Neuron (in vitro differentiated cells): Measurements from ENCODE around the gene PIK3R2.
A peak's percentile ranks its signal among the peaks of the same experiment; 100 is the strongest.
"Not testable (repeated sequence)": the region's sequence is repeated elsewhere in the genome, so short reads cannot be mapped to it uniquely, and the experiment has no call there.

Experiments used
- H2AFZ ChIP-seq: one replicate; pipeline ENCODE4 v1.6.1; 2013; ENCODE audit warnings: low read depth, mild to moderate bottlenecking, inconsistent platforms, low read length, moderate library complexity
- H3K27me3 ChIP-seq: one replicate; pipeline ENCODE4 v1.6.1; 2013; ENCODE audit warnings: low read length; ENCODE audit not compliant: insufficient read depth
- H3K36me3 ChIP-seq: one replicate; pipeline ENCODE4 v1.6.1; 2013; ENCODE audit warnings: low read length; ENCODE audit not compliant: insufficient read depth
- H3K4me1 ChIP-seq: one replicate; pipeline ENCODE4 v1.6.1; 2013; ENCODE audit warnings: low read length; ENCODE audit not compliant: insufficient read depth
- H3K4me3 ChIP-seq: 2 replicates; pipeline ENCODE4 v1.5.1; 2013; ENCODE audit warnings: mild to moderate bottlenecking, low read length, moderate library complexity
- H3K9me3 ChIP-seq: one replicate; pipeline ENCODE4 v1.6.1; 2013; ENCODE audit warnings: low read length

PIK3R2 gene

DNA sequence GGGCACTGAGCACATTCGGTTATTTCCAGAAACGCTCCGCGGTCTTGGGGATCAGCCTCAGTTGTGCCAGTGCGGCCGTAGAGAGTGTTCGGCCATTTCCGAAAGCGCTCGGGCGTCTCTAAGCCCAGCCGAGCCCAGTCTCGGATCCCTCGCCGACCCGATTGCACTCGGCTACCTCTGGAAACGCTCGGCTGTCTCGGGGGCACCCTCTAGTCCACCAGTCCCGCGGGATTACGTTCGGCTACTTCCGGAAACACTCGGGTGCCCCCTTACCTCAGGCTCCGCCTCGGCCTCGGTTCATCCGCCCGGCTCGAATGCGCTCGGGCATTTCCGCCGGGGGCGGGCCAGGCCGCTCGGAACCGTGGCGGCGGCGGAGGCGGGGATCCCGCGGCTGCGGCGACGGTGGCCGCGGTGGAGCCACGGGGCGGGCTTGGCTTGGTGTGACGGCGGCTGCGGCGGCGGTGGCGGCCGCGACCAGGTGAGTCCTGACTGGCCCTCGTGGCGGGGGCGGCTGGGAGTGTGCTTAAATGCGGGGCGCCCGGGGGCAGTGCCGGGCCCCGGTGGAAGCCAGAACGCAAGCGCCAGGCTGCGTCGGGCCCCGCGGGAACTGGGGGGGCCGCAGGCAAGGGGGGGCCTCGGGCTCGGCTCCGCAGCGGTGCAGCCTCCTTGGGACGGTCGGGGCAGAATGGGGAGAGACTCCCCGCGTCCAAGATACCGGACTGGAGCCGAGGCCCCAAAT is at the start of gene PIK3R2:
Gene PIK3R2, plus strand, starts transcription at position 347 of the 739 bp plus-strand sequence. CDS start 2,717 bp downstream, outside the sequence.
- no peaks in the 10 kb centered on the region for H3K27me3 ChIP-seq
- H2AFZ ChIP-seq = peak within 1 kb of the TSS; percentile 21
- peaks cover 23% of the 10 kb centered on the region for H3K4me1 ChIP-seq
- peak within 1 kb of the TSS; percentile 91 for H3K4me3 ChIP-seq
- no peaks in the 10 kb centered on the region for H3K9me3 ChIP-seq
- H3K36me3 ChIP-seq = peaks cover 5% of the 10 kb centered on the region

DNA sequence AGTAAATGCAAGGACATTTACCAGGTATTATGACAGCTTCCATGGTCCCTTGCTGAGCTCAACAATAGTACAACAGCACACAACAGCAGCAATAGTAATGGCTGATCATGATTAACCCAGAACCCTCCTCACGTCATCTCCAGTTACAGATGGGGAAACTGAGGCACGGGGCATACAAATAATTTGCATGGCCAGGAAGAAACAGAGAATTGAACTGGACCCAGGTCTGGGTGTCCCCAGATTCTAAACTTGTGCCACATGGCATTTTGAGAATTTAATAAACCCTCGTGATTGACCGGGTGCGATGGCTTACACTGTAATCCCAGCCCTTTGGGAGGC is 48.2 kb upstream of the PIK3R2 start:
- Histone ChIP-seq H3K36me3 (no peaks in the 10 kb centered on the region), H3K27me3 (peaks cover 13% of the 10 kb centered on the region), H3K4me1 (peaks cover 9% of the 10 kb centered on the region), H2AFZ (peak overlapping the region; percentile 58), H3K9me3 (no peaks in the 10 kb centered on the region), H3K4me3 (peak overlapping the region; percentile 40)

DNA sequence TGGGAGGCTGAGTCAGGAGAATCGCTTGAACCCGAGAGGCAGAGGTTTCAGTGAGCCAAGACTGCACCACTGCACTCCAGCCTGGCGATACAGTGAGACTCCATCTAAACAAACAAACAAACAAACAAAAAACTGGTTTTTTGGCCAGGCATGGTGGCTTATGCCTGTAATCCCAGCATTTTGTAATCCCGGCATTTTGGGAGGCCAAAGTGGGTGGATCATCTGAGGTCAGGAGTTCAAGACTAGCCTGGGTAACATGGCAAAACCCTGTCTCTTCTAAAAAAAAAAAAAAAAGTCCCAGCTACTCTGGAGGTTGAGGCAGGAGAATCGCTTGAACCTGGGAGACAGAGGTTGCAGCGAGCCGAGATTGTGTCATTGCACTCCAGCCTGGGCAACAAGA is 47.7 kb upstream of the PIK3R2 start:
- Histone ChIP-seq H3K4me1 (peaks cover 12% of the 10 kb centered on the region), H3K27me3 (peaks cover 12% of the 10 kb centered on the region)
- H2AFZ ChIP-seq, H3K36me3 ChIP-seq, H3K4me3 ChIP-seq, H3K9me3 ChIP-seq: not testable (repeated sequence)

- H3K4me1 ChIP-seq = peaks cover 10% of the 10 kb centered on the region
- H3K36me3 ChIP-seq = no peaks in the 10 kb centered on the region
- H3K4me3 ChIP-seq = no peak overlapping the region
- H2AFZ ChIP-seq = no peak overlapping the region
- peaks cover 18% of the 10 kb centered on the region for H3K27me3 ChIP-seq
- no peaks in the 10 kb centered on the region for H3K9me3 ChIP-seq
Measured at GRCh38 chr19:18107235-18107634, 45.7 kb upstream of the PIK3R2 start.

DNA sequence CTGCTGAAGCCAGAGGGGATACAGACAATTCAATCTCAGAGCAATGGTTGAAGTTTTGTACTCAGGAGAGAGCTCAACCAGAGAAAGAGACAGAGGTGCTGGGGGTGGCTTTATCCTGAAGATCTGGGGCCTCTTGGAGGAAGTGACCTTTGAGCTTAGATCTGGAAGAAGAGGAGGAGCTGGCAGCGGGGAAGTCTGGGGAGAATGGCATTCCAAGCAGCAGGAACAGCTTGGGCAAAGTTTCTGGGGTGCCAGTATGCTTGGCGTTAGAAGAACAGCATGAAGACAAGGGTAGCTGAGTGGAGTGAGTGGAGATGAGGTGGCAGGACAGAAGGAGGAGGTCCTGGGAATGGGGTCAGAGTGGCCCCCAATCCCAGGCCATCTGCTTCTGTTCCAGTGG is 44.1 kb upstream of the PIK3R2 start:
- H3K9me3 ChIP-seq = no peaks in the 10 kb centered on the region
- H3K4me1 ChIP-seq = peaks cover 10% of the 10 kb centered on the region
- peaks cover 18% of the 10 kb centered on the region for H3K27me3 ChIP-seq
- H3K36me3 ChIP-seq = no peaks in the 10 kb centered on the region
- no peak overlapping the region for H2AFZ ChIP-seq
- no peak overlapping the region for H3K4me3 ChIP-seq

- Histone ChIP-seq H3K36me3 (no peaks in the 10 kb centered on the region), H2AFZ (peak overlapping the region; percentile 87), H3K4me1 (peaks cover 10% of the 10 kb centered on the region), H3K27me3 (peaks cover 18% of the 10 kb centered on the region), H3K9me3 (no peaks in the 10 kb centered on the region), H3K4me3 (peak overlapping the region; percentile 47)
Measured at GRCh38 chr19:18109341-18109732, 43.6 kb upstream of the PIK3R2 start.

DNA sequence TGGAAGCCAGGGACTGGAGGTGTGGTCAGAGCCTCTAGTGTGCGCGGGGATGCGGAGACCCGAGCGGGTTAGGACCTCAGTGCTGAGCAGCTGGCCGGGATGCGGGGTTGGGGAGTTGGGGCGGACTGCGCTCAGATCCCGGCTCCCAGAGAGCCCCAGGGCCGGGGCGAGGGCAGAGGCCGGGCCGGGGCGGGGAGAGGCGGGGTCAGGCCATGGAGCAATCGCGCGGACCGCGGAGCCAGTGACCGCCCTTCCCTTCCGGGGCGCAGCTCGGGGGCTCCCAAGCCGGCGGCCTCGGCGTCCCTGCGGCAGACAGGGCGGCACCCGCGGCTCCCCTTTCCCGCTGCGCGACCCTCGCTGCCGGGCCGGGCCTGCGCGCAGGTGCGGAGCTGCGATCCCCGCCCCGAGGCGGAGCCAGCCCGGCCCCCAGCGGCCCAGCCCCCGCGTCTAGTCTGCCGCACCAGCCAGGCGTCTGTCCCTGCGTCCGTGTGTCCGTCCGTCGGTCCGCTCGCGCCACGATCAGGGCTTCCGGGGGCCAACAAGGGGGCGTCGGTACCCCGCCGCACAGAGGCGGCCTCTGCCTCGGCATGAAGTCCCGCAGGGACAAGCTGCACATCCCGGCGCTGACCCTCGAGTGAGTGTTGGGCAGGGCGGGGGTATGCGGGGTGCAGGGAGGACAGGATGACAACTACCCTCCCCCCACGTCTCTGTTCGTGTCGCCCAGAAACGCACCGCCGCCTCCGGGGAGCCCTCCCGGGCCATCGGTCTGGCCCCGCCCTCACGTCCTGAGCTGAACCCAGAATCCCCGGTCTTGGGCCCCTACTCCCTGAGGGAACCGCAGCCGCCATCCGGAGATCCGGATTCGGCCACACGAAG is 43.0 kb upstream of the PIK3R2 start:
- Histone ChIP-seq H3K9me3 (no peaks in the 10 kb centered on the region), H3K4me1 (peaks cover 10% of the 10 kb centered on the region), H3K4me3 (peak overlapping the region; percentile 47), H3K36me3 (no peaks in the 10 kb centered on the region), H2AFZ (peak overlapping the region; percentile 87), H3K27me3 (peaks cover 18% of the 10 kb centered on the region)

DNA sequence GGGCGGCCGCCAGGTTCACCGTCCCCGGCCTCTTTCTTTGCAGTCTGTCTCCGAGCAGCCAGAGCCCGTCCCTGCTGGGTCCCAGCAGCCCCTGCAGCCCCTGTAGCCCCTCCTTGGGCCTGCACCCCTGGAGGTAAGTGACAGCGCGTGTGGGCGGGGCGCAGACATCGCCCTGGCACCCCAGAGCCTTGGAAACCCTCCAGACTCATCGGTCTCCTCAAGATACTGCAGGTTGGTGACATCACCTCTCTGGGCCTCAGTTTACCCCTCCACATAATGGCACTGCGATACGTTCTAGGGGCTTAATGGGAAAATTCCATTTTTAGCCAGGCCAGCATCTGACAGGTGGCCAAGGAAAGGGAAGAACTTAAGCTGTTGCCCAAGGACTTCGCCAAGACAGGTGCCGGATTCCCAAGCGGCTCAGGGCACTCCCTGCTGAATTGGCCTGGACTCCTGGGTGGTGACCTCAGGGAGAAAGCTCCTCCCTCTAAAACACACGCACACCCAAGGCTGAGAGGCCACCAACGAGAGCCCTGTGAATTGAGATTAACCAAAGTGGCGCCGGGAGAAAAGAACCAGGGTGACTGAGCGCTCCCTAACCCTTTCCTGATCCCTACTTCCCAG is 42.2 kb upstream of the PIK3R2 start:
- Histone ChIP-seq H3K9me3 (no peaks in the 10 kb centered on the region), H2AFZ (no peak overlapping the region), H3K4me3 (peak overlapping the region; percentile 47), H3K36me3 (no peaks in the 10 kb centered on the region), H3K4me1 (peaks cover 10% of the 10 kb centered on the region), H3K27me3 (peaks cover 18% of the 10 kb centered on the region)

- Histone ChIP-seq H3K9me3 (no peaks in the 10 kb centered on the region), H3K4me1 (peaks cover 15% of the 10 kb centered on the region), H3K27me3 (peaks cover 18% of the 10 kb centered on the region), H3K4me3 (no peak overlapping the region), H2AFZ (no peak overlapping the region), H3K36me3 (no peaks in the 10 kb centered on the region)
Measured at GRCh38 chr19:18112989-18113478, 39.9 kb upstream of the PIK3R2 start.

- peaks cover 19% of the 10 kb centered on the region for H3K4me1 ChIP-seq
- H3K4me3 ChIP-seq = no peak overlapping the region
Measured at GRCh38 chr19:18113827-18114226, 39.1 kb upstream of the PIK3R2 start.

DNA sequence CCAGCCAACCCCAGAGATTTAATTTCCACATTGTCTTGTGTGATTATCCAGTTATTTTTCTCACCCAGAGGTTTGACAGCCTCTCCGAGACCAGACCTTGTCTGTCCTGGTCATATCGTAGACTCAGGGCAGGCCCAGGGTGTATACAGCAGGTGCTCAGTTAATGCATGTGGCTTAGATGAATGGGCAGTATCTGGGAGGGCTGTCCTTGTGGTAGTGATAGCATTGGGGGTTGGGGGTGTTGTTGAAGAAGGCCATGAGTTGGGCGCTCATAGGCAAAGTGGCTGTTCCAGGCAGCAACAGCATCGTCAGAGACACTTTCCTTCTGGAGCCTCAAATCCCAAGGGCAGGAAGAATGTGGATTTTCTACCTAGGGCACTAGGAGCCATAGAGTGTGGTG is 38.5 kb upstream of the PIK3R2 start:
- Histone ChIP-seq H2AFZ (no peak overlapping the region), H3K27me3 (peaks cover 11% of the 10 kb centered on the region), H3K4me3 (no peak overlapping the region), H3K4me1 (peaks cover 22% of the 10 kb centered on the region), H3K9me3 (no peaks in the 10 kb centered on the region), H3K36me3 (no peaks in the 10 kb centered on the region)

More at GRCh38 chr19:18113827-18114226, 39.1 kb upstream of the PIK3R2 start:
- Histone ChIP-seq H2AFZ (no peak overlapping the region), H3K36me3 (no peaks in the 10 kb centered on the region), H3K9me3 (no peaks in the 10 kb centered on the region), H3K27me3 (peaks cover 18% of the 10 kb centered on the region)

DNA sequence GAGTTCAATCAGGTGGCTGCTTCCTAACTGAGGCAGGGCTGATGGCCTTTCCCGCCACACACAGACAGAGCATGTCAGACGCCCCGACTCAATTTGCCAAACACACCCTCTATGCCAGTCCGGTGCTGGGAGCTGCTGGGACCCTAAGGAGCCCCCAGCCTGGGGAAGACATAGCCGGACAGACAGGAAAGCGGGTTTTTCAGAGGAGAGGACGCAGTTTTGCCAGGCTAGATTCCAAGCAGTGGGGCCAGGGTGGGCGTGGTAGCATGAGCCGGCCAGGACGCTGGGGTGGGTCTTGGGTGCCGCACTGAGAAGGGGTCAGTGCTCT is 35.6 kb upstream of the PIK3R2 start:
- no peaks in the 10 kb centered on the region for H3K9me3 ChIP-seq
- no peaks in the 10 kb centered on the region for H3K27me3 ChIP-seq
- H3K36me3 ChIP-seq = peaks cover under 1% of the 10 kb centered on the region
- peak overlapping the region; percentile 55 for H2AFZ ChIP-seq
- H3K4me3 ChIP-seq = peak overlapping the region; percentile 58
- peaks cover 15% of the 10 kb centered on the region for H3K4me1 ChIP-seq
